HCT116 (cell line): ENCODE data around the gene BTLA. TPM values are rescaled to one million over a fixed set of nuclear protein-coding genes. Genes with fewer than 3 reads are reported as not detected.
"Not testable (repeated sequence)": the region's sequence is repeated elsewhere in the genome, so short reads cannot be mapped to it uniquely, and the experiment has no call there.

Experiments used
- ATAC-seq: fragments of 200-7000 bp; cut with Tn5 transposase; 2 replicates; pipeline ENCODE4 v1.9.1; 2020; ENCODE audit warnings: mild to moderate bottlenecking, moderate library complexity
- BruUV-seq: library from RNA; stranded (reverse); fragments of 400-500 nt; replicated peaks from 2 replicates; lab custom pipeline; 2021; lab: Mats Ljungman, UMichigan
- CTCF ChIA-PET: fragments of 300-600 bp; sonication (Branson Sonifier 250); formaldehyde crosslinking; loops from one replicate; lab custom pipeline; 2021; ENCODE audit warnings: antibody characterized with exemption; lab: Charles Lee
- POLR2A ChIA-PET: fragments of 300-600, 350-600 bp; sonication (Branson Sonifier 250); formaldehyde crosslinking; loops from one replicate; lab custom pipeline; 2021; ENCODE audit warnings: antibody characterized with exemption; lab: Charles Lee
- RAD21 ChIA-PET, 2 experiments: fragments of 300-600 bp; sonication (Branson Sonifier 250); formaldehyde crosslinking; loops; one replicate each; lab custom pipeline; 2023; ENCODE audit warnings: low total read pairs in 2 of 2; ENCODE audit not compliant: uncharacterized antibody in 2 of 2, unreplicated experiment in 2 of 2, low non-redundant PET in 1 of 2; lab: Charles Lee
- DNase-seq: peaks from one replicate; pipeline ENCODE4 v3.0.0-alpha.2; 2010; ENCODE audit warnings: low read depth, low spot score
- H2AFZ ChIP-seq: fragments of 200-600 bp; shearing (Covaris generic), sonication (generic); 2 replicates; pipeline ENCODE4 v1.6.1; 2017; ENCODE audit warnings: low read depth, mixed run types, mixed read lengths, antibody characterized with exemption, low read length; ENCODE audit not compliant: poor library complexity, severe bottlenecking
- H3K27ac ChIP-seq: 2 replicates; pipeline ENCODE4 v1.5.1; 2012; ENCODE audit warnings: low read depth, low read length
- H3K27me3 ChIP-seq: fragments of 200-600 bp; sonication (generic); 2 replicates; pipeline ENCODE4 v1.6.1; 2016; ENCODE audit warnings: mixed run types, low read length, mixed read lengths; ENCODE audit not compliant: insufficient read depth
- H3K36me3 ChIP-seq, 2 experiments: fragments of 200-500 bp in 1 of 2; fragments of 200-600 bp in 1 of 2; sonication (Bioruptor generic) in 1 of 2; sonication (generic) in 1 of 2; 2 replicates each; pipeline versions ENCODE4 v1.5.1 to v1.6.1; 2014 to 2016; ENCODE audit warnings: low read length in 2 of 2, inconsistent platforms in 1 of 2, mixed read lengths in 1 of 2, mixed run types in 1 of 2; ENCODE audit not compliant: insufficient read depth in 2 of 2, control insufficient read depth in 1 of 2
- H3K4me1 ChIP-seq, 2 experiments: fragments of 200-600 bp in 1 of 2; sonication (generic) in 1 of 2; 2 replicates each; pipeline versions ENCODE4 v1.5.1 to v1.6.1; 2012 to 2017; ENCODE audit warnings: low read length in 2 of 2, inconsistent platforms in 1 of 2, mild to moderate bottlenecking in 1 of 2, mixed read lengths in 1 of 2, mixed run types in 1 of 2, moderate library complexity in 1 of 2; ENCODE audit not compliant: insufficient read depth in 2 of 2, control insufficient read depth in 1 of 2
- H3K4me2 ChIP-seq: fragments of 200-600 bp; sonication (generic); 2 replicates; pipeline ENCODE4 v1.6.1; 2017; ENCODE audit warnings: mixed run types, low read length, mixed read lengths
- H3K4me3 ChIP-seq, 2 experiments: fragments of 200-600 bp in 1 of 2; sonication (generic) in 1 of 2; replicated peaks in 1 of 2; 2 replicates each; pipeline ENCODE4 v1.5.1; 2011 to 2016; ENCODE audit warnings: low read length in 2 of 2, control low read depth in 1 of 2, low read depth in 1 of 2, mild to moderate bottlenecking in 1 of 2, mixed read lengths in 1 of 2, mixed run types in 1 of 2
- H3K79me2 ChIP-seq: fragments of 200-600 bp; sonication (generic); 2 replicates; pipeline ENCODE4 v1.6.1; 2017; ENCODE audit warnings: mild to moderate bottlenecking, mixed run types, low read length, moderate library complexity, mixed read lengths; ENCODE audit not compliant: insufficient read depth
- H3K9ac ChIP-seq: fragments of 200-600 bp; sonication (generic); 2 replicates; pipeline ENCODE4 v1.6.1; 2016; ENCODE audit warnings: low read length, mixed read lengths
- H3K9me2 ChIP-seq: fragments of 200-600 bp; sonication (generic), shearing (Covaris generic); 2 replicates; pipeline ENCODE4 v1.6.1; 2017; ENCODE audit warnings: mixed run types, mild to moderate bottlenecking, moderate library complexity; ENCODE audit not compliant: insufficient read depth
- H3K9me3 ChIP-seq, 2 experiments: fragments of 200-500 bp in 1 of 2; fragments of 200-600 bp in 1 of 2; sonication (Bioruptor generic) in 1 of 2; sonication (generic) in 1 of 2; 2 replicates each; pipeline ENCODE4 v1.6.1; 2014 to 2017; ENCODE audit warnings: low read length in 2 of 2, mixed read lengths in 2 of 2, inconsistent platforms in 1 of 2, low read depth in 1 of 2, mild to moderate bottlenecking in 1 of 2, mixed run types in 1 of 2, moderate library complexity in 1 of 2; ENCODE audit not compliant: control insufficient read depth in 1 of 2, insufficient read depth in 1 of 2
- H4K20me1 ChIP-seq: fragments of 200-600 bp; sonication (generic), shearing (Covaris generic); 2 replicates; pipeline ENCODE4 v1.6.1; 2017; ENCODE audit warnings: mixed run types, mild to moderate bottlenecking, moderate library complexity; ENCODE audit not compliant: insufficient read depth
- CBX3 ChIP-seq: IDR thresholded peaks from 2 replicates; pipeline ENCODE4 v1.6.1; 2012; ENCODE audit warnings: low read depth
- CEBPB ChIP-seq: IDR thresholded peaks from 2 replicates; pipeline ENCODE4 v1.6.1; 2012; ENCODE audit warnings: low read depth
- ELF1 ChIP-seq: IDR thresholded peaks from 2 replicates; pipeline ENCODE4 v1.6.1; 2012; ENCODE audit warnings: low read depth, borderline replicate concordance
- EZH2 ChIP-seq: fragments of 200-600 bp; sonication (generic); IDR thresholded peaks from 2 replicates; pipeline ENCODE4 v1.6.1; 2017; ENCODE audit warnings: antibody characterized with exemption, mixed run types
- EZH2phosphoT487 ChIP-seq: fragments of 200-600 bp; IDR thresholded peaks from 2 replicates; pipeline ENCODE4 v1.6.1; 2018; ENCODE audit warnings: antibody characterized with exemption, borderline replicate concordance
- FOSL1 ChIP-seq: IDR thresholded peaks from 2 replicates; pipeline ENCODE4 v1.6.1; 2012; ENCODE audit warnings: low read depth
- JUND ChIP-seq: IDR thresholded peaks from 2 replicates; pipeline ENCODE4 v1.6.1; 2012
- POLR2AphosphoS5 ChIP-seq: IDR thresholded peaks from 2 replicates; pipeline ENCODE4 v1.6.1; 2011; ENCODE audit warnings: mild to moderate bottlenecking, low read depth, low read length, moderate library complexity
- RAD21 ChIP-seq: IDR thresholded peaks from 2 replicates; pipeline ENCODE4 v1.6.1; 2012; ENCODE audit warnings: low read depth, mild to moderate bottlenecking
- SP1 ChIP-seq: IDR thresholded peaks from 2 replicates; pipeline ENCODE4 v1.6.1; 2012; ENCODE audit warnings: low read depth
- SRF ChIP-seq: IDR thresholded peaks from 2 replicates; pipeline ENCODE4 v1.6.1; 2012; ENCODE audit warnings: low read depth
- TCF7L2 ChIP-seq: IDR thresholded peaks from 2 replicates; pipeline ENCODE4 v1.7.0; 2011; ENCODE audit warnings: borderline replicate concordance, inconsistent platforms; ENCODE audit not compliant: insufficient read depth, insufficient read length; ENCODE audit errors: extremely low read depth
- YY1 ChIP-seq: IDR thresholded peaks from 2 replicates; pipeline ENCODE4 v1.6.1; 2011; ENCODE audit warnings: low read length, low read depth, moderate library complexity, mild to moderate bottlenecking; ENCODE audit not compliant: insufficient replicate concordance; ENCODE audit errors: extremely low read depth
- ZFX ChIP-seq: fragments of 450-650 bp; IDR thresholded peaks from 2 replicates; pipeline ENCODE4 v1.6.1; 2017
- ZNF274 ChIP-seq: fragments of 200-500 bp; sonication (Bioruptor generic); IDR thresholded peaks from 2 replicates; pipeline ENCODE4 v1.6.1; 2014; ENCODE audit warnings: mild to moderate bottlenecking, low read depth, low read length, inconsistent platforms
- intact Hi-C: fragments of 100-400 bp; cut with micrococcal nuclease; formaldehyde crosslinking; loops from 2 replicates; pipeline ENCODE4 v1.10.0; 2022
- total RNA-seq: library from RNA; stranded (reverse); gene quantifications from one replicate; pipeline ENCODE4 v1.2.1, GENCODE V29; 2021; ENCODE audit not compliant: unreplicated experiment
- TF ChIP-seq, protein P1 (sequence below): IDR thresholded peaks from 2 replicates; pipeline ENCODE4 v1.6.1; 2012
- TF ChIP-seq, protein P2 (sequence below): IDR thresholded peaks from 2 replicates; pipeline ENCODE4 v1.6.1; 2011; ENCODE audit warnings: mild to moderate bottlenecking, low read length, moderate library complexity; ENCODE audit not compliant: insufficient replicate concordance; ENCODE audit errors: extremely low read depth
- TF ChIP-seq, protein P3 (sequence below): IDR thresholded peaks from 2 replicates; pipeline ENCODE4 v1.6.1; 2012

BTLA gene
- total RNA-seq, 1 experiment from 2014 or later = 0.17 TPM

DNA sequence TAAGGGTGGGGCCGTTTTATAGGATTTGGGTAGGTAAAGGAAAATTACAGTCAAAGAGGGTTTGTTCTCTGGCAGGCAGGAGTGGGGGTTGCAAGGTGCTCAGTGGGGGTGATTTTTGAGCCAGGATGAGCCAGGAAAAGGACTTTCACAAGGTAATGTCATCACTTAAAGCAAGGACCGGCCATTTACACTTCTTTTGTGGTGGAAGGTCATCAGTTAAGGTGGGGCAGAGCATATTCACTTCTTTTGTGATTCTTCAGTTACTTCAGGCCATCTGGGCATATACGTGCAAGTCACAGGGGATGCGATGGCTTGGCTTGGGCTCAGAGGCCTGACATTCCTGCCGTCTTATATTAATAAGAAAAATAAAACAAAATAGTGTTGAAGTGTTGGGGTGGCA is 80.7 kb downstream of the BTLA start:
- H2AFZ ChIP-seq, BruUV-seq, DNase-seq, H3K9ac ChIP-seq, ATAC-seq, CTCF ChIA-PET, H3K27me3 ChIP-seq, H3K9me2 ChIP-seq, H3K4me1 ChIP-seq, H4K20me1 ChIP-seq, H3K4me3 ChIP-seq, H3K4me2 ChIP-seq, H3K79me2 ChIP-seq, intact Hi-C loops, RAD21 ChIA-PET, H3K36me3 ChIP-seq, POLR2A ChIA-PET, H3K9me3 ChIP-seq, H3K27ac ChIP-seq: not testable (repeated sequence)

DNA sequence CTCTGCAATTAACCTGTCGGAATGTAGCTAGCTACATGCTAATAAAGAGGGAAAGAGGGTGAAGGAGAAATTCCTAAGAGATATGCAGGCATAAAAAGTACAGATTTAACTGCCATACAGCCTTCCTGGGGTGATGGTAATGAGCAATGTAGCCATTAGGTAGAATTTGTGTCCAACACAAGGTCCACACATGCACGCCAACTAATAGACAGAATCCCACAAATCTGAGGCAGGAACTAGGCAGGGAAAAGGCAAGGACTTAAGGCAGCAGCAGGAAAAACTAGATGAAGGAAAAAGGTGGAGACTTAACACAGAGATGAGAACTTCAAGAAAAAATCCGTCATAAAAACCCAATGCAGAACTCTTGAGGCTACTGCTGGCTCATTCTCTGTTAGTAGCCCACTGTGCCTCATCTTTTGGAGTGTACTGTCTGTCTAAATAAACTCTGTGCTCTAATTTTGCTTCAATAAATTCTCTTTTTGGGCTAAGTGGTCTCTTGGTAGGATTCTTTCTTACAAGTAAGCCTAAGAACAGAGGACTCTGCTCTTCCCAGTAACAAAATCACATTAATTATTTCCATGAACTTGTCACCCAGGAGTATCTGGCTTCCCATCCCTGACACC is 81.5 kb downstream of the BTLA start:
- no peak overlapping the region for H3K4me3 ChIP-seq
- no peak for DNase-seq
- intact Hi-C loops = no loop called here
- ATAC-seq = no peak
- H2AFZ ChIP-seq = no peak overlapping the region
- H3K79me2 ChIP-seq = no peaks in the 10 kb centered on the region
- H4K20me1 ChIP-seq = no peaks in the 10 kb centered on the region
- H3K9ac ChIP-seq = no peak overlapping the region
- CTCF ChIA-PET = no interaction called here
- RAD21 ChIA-PET = no interaction called here
- H3K9me3 ChIP-seq = no peaks in the 10 kb centered on the region
- no peak overlapping the region for H3K27ac ChIP-seq
- POLR2A ChIA-PET = no interaction called here
- no peak overlapping the region for H3K4me2 ChIP-seq
- no TSS peak for BruUV-seq
- H3K9me2 ChIP-seq = no peaks in the 10 kb centered on the region
- no peaks in the 10 kb centered on the region for H3K4me1 ChIP-seq
- H3K36me3 ChIP-seq = no peaks in the 10 kb centered on the region
- no peaks in the 10 kb centered on the region for H3K27me3 ChIP-seq
- TF ChIP-seq ELF1 (no peak), ZNF274 (no peak), ZFX (no peak), SP1 (no peak), TCF7L2 (no peak), CEBPB (no peak), YY1 (no peak), CBX3 (no peak), SRF (no peak), EZH2 (no peak), FOSL1 (no peak), POLR2AphosphoS5 (no peak), JUND (no peak), EZH2phosphoT487 (no peak), RAD21 (no peak)
- TF ChIP-seq, protein P1, sequence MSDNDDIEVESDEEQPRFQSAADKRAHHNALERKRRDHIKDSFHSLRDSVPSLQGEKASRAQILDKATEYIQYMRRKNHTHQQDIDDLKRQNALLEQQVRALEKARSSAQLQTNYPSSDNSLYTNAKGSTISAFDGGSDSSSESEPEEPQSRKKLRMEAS = no peak
- TF ChIP-seq, protein P2, sequence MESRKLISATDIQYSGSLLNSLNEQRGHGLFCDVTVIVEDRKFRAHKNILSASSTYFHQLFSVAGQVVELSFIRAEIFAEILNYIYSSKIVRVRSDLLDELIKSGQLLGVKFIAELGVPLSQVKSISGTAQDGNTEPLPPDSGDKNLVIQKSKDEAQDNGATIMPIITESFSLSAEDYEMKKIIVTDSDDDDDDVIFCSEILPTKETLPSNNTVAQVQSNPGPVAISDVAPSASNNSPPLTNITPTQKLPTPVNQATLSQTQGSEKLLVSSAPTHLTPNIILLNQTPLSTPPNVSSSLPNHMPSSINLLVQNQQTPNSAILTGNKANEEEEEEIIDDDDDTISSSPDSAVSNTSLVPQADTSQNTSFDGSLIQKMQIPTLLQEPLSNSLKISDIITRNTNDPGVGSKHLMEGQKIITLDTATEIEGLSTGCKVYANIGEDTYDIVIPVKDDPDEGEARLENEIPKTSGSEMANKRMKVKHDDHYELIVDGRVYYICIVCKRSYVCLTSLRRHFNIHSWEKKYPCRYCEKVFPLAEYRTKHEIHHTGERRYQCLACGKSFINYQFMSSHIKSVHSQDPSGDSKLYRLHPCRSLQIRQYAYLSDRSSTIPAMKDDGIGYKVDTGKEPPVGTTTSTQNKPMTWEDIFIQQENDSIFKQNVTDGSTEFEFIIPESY = no peak
- TF ChIP-seq, protein P3, sequence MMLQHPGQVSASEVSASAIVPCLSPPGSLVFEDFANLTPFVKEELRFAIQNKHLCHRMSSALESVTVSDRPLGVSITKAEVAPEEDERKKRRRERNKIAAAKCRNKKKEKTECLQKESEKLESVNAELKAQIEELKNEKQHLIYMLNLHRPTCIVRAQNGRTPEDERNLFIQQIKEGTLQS = no peak
